K562 (cell line): ENCODE measurements around the gene ANKRD10. TPM values are rescaled to one million over a fixed set of nuclear protein-coding genes. Genes with fewer than 3 reads are reported as not detected.
A peak's percentile ranks its signal among the peaks of the same experiment; 100 is the strongest.

Source experiments
- ADNP ChIP-seq: fragments of 200-800 bp; sonication (Bioruptor generic); IDR thresholded peaks from 2 replicates; pipeline ENCODE4 v1.6.1; 2016; ENCODE audit warnings: missing genetic modification characterization, missing compliant biosample characterization
- ELK1 ChIP-seq: sonication (generic); formaldehyde crosslinking; IDR thresholded peaks from 2 replicates; pipeline ENCODE4 v1.8.1; 2022; ENCODE audit warnings: missing genetic modification reagents
- ERF ChIP-seq: fragments of 450-650 bp; formaldehyde crosslinking; IDR thresholded peaks from 2 replicates; pipeline ENCODE4 v1.4.0; 2020; ENCODE audit warnings: mild to moderate bottlenecking, mixed read lengths
- HMBOX1 ChIP-seq: sonication (generic); IDR thresholded peaks from 2 replicates; pipeline ENCODE4 v1.6.1; 2016
- NR0B1 ChIP-seq: fragments of 450-650 bp; IDR thresholded peaks from one replicate; pipeline ENCODE4 v1.6.1; 2018; ENCODE audit warnings: mild to moderate bottlenecking, moderate library complexity; ENCODE audit not compliant: partially characterized antibody
- NR2C2 ChIP-seq, 2 experiments: fragments of 200-800 bp in 1 of 2; sonication (Bioruptor generic) in 1 of 2; sonication (generic) in 1 of 2; formaldehyde crosslinking in 1 of 2; IDR thresholded peaks; 2 replicates each; pipeline versions ENCODE4 v1.6.1 to v1.8.0; 2016 to 2022; ENCODE audit warnings: mild to moderate bottlenecking in 1 of 2, missing compliant biosample characterization in 1 of 2, missing genetic modification characterization in 1 of 2, missing genetic modification reagents in 1 of 2
- PBX2 ChIP-seq, 2 experiments: IDR thresholded peaks in 1 of 2; conservative IDR thresholded peaks in 1 of 2; 2 replicates each; pipeline ENCODE4 v1.6.1; 2016; ENCODE audit warnings: low read depth in 2 of 2, mild to moderate bottlenecking in 1 of 2, missing compliant biosample characterization in 1 of 2, missing genetic modification characterization in 1 of 2, moderate library complexity in 1 of 2
- POLR2B ChIP-seq: fragments of 450-650 bp; IDR thresholded peaks from 2 replicates; pipeline ENCODE4 v1.6.1; 2018; ENCODE audit warnings: low read depth; ENCODE audit not compliant: partially characterized antibody
- SMAD4 ChIP-seq: fragments of 250-450 bp; sonication (Bioruptor Pico); conservative IDR thresholded peaks from 2 replicates; pipeline ENCODE4 v1.8.0; 2021; ENCODE audit warnings: inconsistent platforms, mild to moderate bottlenecking, moderate library complexity
- TAF7 ChIP-seq: fragments of 450-650 bp; IDR thresholded peaks from 2 replicates; pipeline ENCODE4 v1.6.1; 2016; ENCODE audit warnings: missing genetic modification characterization, missing compliant biosample characterization
- TCF3 ChIP-seq: sonication (generic); formaldehyde crosslinking; IDR thresholded peaks from 2 replicates; pipeline ENCODE4 v1.4.0; 2020; ENCODE audit warnings: mild to moderate bottlenecking, missing genetic modification reagents
- TOE1 ChIP-seq, 2 experiments: fragments of 450-650 bp in 1 of 2; sonication (generic) in 1 of 2; formaldehyde crosslinking in 1 of 2; IDR thresholded peaks; 2 replicates each; pipeline versions ENCODE4 v1.7.1 to v1.8.0; 2016 to 2022; ENCODE audit warnings: borderline replicate concordance in 2 of 2, mild to moderate bottlenecking in 2 of 2, antibody characterized with exemption in 1 of 2, inconsistent platforms in 1 of 2, low read depth in 1 of 2, missing genetic modification reagents in 1 of 2, moderate library complexity in 1 of 2
- ZBTB12 ChIP-seq: fragments of 250-450 bp; sonication (Bioruptor Pico); IDR thresholded peaks from 2 replicates; pipeline ENCODE4 v1.4.0; 2020
- ZNF280A ChIP-seq: fragments of 450-650 bp; IDR thresholded peaks from 2 replicates; pipeline ENCODE4 v1.6.1; 2018; ENCODE audit warnings: mild to moderate bottlenecking, low read depth; ENCODE audit not compliant: partially characterized antibody
- ZNF282 ChIP-seq: sonication (generic); formaldehyde crosslinking; IDR thresholded peaks from 2 replicates; pipeline ENCODE4 v1.8.1; 2023; ENCODE audit warnings: missing genetic modification reagents
- ZNF551 ChIP-seq: fragments of 250-450 bp; sonication (Bioruptor Pico); IDR thresholded peaks from 2 replicates; pipeline ENCODE4 v1.5.0; 2021; ENCODE audit warnings: mild to moderate bottlenecking, moderate library complexity
- polyA plus RNA-seq, 8 experiments: library from polyadenylated mRNA; depleted of rRNA in 4 of 8; stranded (reverse) in 5 of 8; unstranded in 3 of 8; fragments of >200 nt; fragmentation: Nextera tagmentation in 2 of 8; fragmentation: Illumina TruSeq in 1 of 8; extraction: Ambion mirVana in 2 of 8; extraction: Trizol in 1 of 8; gene quantifications; 2 replicates each; pipeline versions ENCODE4 v1.2.1 to v1.2.3, GENCODE V29; 2011 to 2014; ENCODE audit warnings: inconsistent platforms in 1 of 8, missing spikeins in 1 of 8
- total RNA-seq, 7 experiments: library from RNA; depleted of rRNA in 6 of 7; stranded (reverse); fragments of >200 nt in 6 of 7; fragmentation: Illumina TruSeq in 2 of 7; extraction: Trizol in 2 of 7; gene quantifications; 2 replicates each; pipeline versions ENCODE4 v1.2.1 to v1.2.3, GENCODE V29; 2011 to 2021; ENCODE audit warnings: low replicate concordance in 1 of 7

ANKRD10 gene
- total and polyA plus RNA-seq, 9 of the 15 experiments (the other 6 are each of a cell fraction or from before 2014, with no cell fraction given), result 21.7 to 183 (median 45.0) TPM

GRCh38 chr13:110914331-110915056 lies 375 bp downstream of the ANKRD10 start (continued):
- TF ChIP-seq PBX2 (CRISPR knock-in tag; IDR thresholded peaks at IDR 0.05; ENCODE audit: low read depth) (no peak), PBX2 (tag; conservative IDR thresholded peaks at IDR 0.05; ENCODE audit: low read depth) (no peak), NR0B1 (no peak), NR2C2 (CRISPR knock-in tag; IDR thresholded peaks at IDR 0.05) (no peak), NR2C2 (tag; IDR thresholded peaks at IDR 0.05) (no peak), TOE1 (IDR thresholded peaks at IDR 0.05; ENCODE audit: borderline replicate concordance) (no peak), TOE1 (CRISPR knock-in tag; IDR thresholded peaks at IDR 0.05; ENCODE audit: borderline replicate concordance, low read depth) (no peak), ADNP (tag) (no peak), HMBOX1 (no peak), ELK1 (no peak), ZNF282 (no peak), ZBTB12 (CRISPR knock-in tag) (no peak), ERF (CRISPR knock-in tag) (0 out of 2 replicates have a peak, but pooled peaks have one; percentile 61), SMAD4 (no peak), ZNF551 (no peak), POLR2B (peak; percentile 60), TCF3 (no peak), TAF7 (tag) (0 out of 2 replicates have a peak, but pooled peaks have one; percentile 28), ZNF280A (no peak)
